Measurements from ENCODE around the gene CHST11. TPM values are rescaled to one million over a fixed set of nuclear protein-coding genes. Genes with fewer than 3 reads are reported as not detected.

The CHST11 gene
- total RNA-seq, 1 experiment from 2014 or later = 6.7 TPM

DNA sequence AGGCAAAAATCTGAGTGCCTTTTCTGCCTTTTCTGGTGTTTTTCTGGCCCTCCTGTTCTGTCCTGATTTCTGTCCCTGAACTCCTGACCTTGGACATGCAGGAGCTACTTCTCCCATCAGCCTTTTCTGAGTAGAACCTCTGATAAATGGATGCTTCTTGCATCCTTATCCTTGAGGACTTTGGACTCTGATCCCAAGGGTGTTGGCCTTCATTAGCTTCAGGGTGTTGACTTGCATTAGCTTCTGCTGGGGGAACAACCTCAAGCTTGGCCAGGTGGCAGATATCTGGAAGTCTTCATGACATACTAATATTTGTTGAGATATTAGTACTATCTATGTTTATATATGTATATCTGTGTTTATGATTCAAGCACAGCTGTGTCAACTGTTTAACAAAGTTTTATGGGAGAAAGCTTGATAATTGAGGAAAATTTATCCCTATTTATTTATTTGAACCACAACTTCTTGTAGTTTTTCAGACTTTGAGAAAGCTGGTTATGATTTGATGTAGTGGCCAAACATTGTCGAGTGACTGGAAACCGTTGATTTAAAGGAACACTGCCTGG lies 124.3 kb downstream of the CHST11 start:
- no peak for DNase-seq
- H3K36me3 Mint-ChIP-seq (ENCODE audit: insufficient read depth in 1 of 3, low read depth in 3 of 3) = no peaks in the 10 kb centered on the region
- no peak overlapping the region for H2AK5ac ChIP-seq (ENCODE audit: insufficient read length, low read length)
- no peak overlapping the region for H3K23ac ChIP-seq (ENCODE audit: insufficient read length, low read depth, low read length)
- no peaks in the 10 kb centered on the region; the same call in 1 of the 2 replicates for H3K27me3 Mint-ChIP-seq (ENCODE audit: low read depth)
- H3K14ac ChIP-seq (ENCODE audit: insufficient read depth, low read length) = no peak overlapping the region
- H4K5ac ChIP-seq (ENCODE audit: insufficient read length, low read depth, low read length) = no peak overlapping the region
- H3K4me1 Mint-ChIP-seq = peaks cover 0 to 21% of the 10 kb centered on the region in 2 experiments; a peak in 3 of 4 replicates
- H2BK20ac ChIP-seq (ENCODE audit: low read depth, low read length, poor library complexity, severe bottlenecking) = no peak overlapping the region
- WGBS (ENCODE audit: extremely low coverage, insufficient read length, low lambda C conversion rate) = no CpG with 5 or more reads among the region's 2 CpGs
- H2BK12ac ChIP-seq (ENCODE audit: insufficient read length, low read depth, low read length) = no peak overlapping the region
- TF ChIP-seq CTCF (conservative IDR thresholded peaks at IDR 0.05) = no peak
- no peak overlapping the region for H2BK120ac ChIP-seq (ENCODE audit: low read depth, low read length, poor library complexity, severe bottlenecking)
- no peak overlapping the region for H3K18ac ChIP-seq (ENCODE audit: insufficient read length, low read depth, low read length)
- no peak overlapping the region for H2BK15ac ChIP-seq (ENCODE audit: low read depth, low read length)
- H4K8ac ChIP-seq (replicated peaks; ENCODE audit: insufficient read length, low read depth, low read length) = no peak overlapping the region
- H4K20me1 ChIP-seq (ENCODE audit: control insufficient read depth, insufficient read depth, insufficient read length) = no peaks in the 10 kb centered on the region
- no peak overlapping the region for H3K4me2 ChIP-seq (ENCODE audit: insufficient read depth, insufficient read length, low read length)
- no peaks in the 10 kb centered on the region for H3K9me3 ChIP-seq (ENCODE audit: control insufficient read depth, low read depth, low read length)
- H3K27ac Mint-ChIP-seq = no peak overlapping the region
- H3K9me3 Mint-ChIP-seq = no peaks in the 10 kb centered on the region
- H3K4ac ChIP-seq (ENCODE audit: low read depth, low read length) = no peak overlapping the region
- no peaks in the 10 kb centered on the region for H3K79me2 ChIP-seq (ENCODE audit: insufficient read depth, low read length)
- H3K79me1 ChIP-seq (ENCODE audit: insufficient read depth, low read depth, low read length, poor library complexity, severe bottlenecking) = no peaks in the 10 kb centered on the region
- H3K9ac ChIP-seq (ENCODE audit: extremely low read depth, insufficient read length, low read length) = no peak overlapping the region
- no peaks in the 10 kb centered on the region for H3K4me1 ChIP-seq (ENCODE audit: insufficient read depth, low read length)
- H4K91ac ChIP-seq (ENCODE audit: insufficient read length, low read depth, low read length) = no peak overlapping the region
- H3K4me3 Mint-ChIP-seq = no peak overlapping the region
- no peak overlapping the region for H3K27ac ChIP-seq (ENCODE audit: insufficient read length, low read depth, low read length)
- no peak overlapping the region for H3K56ac ChIP-seq (ENCODE audit: insufficient read length, low read depth, low read length)
- no peak overlapping the region for H2AFZ ChIP-seq (ENCODE audit: low read length)
- H3K27me3 ChIP-seq (ENCODE audit: insufficient read depth, low read length) = no peaks in the 10 kb centered on the region
- H3K23me2 ChIP-seq (ENCODE audit: insufficient read length, low read depth, low read length, poor library complexity, severe bottlenecking) = no peaks in the 10 kb centered on the region
- no peak overlapping the region for H2BK5ac ChIP-seq (ENCODE audit: insufficient read length, low read length)
- no peak overlapping the region for H3T11ph ChIP-seq (ENCODE audit: low read length)
